ENCODE results near the gene C18orf32. TPM values are rescaled to one million over a fixed set of nuclear protein-coding genes. Genes with fewer than 3 reads are reported as not detected.

C18orf32 gene
- total RNA-seq, 6 experiments from 2014 or later = 24.8 to 41.1 (median 31.1) TPM

DNA sequence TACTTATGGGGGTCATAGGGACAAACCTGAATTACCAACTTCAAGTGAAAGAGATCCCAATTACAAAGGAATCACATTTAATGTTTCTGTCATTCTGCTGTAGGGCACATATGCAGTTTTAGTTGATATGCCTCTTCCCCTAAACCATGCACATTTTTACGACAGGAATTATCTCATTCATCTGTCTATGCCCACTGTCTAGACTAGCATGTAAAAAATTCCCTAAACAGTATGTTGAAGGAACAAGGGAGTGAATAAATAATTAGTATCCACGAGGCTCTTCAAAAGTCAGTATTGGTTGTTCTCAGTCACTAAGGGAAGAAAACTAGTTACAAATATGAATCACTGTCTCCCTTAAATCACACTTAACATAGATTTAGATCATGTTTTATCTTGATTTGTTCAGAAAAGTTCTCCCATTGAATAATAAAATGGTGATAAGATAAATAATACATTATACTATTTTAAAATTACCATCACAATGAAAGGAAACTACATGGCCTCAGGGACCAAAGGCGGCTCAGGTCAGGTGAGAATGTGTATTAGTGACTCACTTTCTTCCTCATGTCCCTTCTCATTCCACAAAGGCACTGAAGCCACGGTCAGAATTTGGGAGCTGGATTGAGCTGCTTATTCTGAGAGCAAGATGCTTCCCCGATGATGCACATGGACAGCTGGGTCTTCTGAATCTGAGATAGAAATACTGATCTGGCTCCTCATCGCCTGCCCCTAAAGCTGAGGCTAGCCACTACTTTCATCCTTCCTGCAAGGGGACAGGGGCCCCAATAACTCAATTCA, 55.7 kb downstream of the C18orf32 start:
- Histone ChIP-seq H3K4me3 (no peak overlapping the region), H3K9me3 (no peaks in the 10 kb centered on the region), H3K4me1 (no peaks in the 10 kb centered on the region), H3K36me3 (peaks cover 0 to 4% (median 0%) of the 10 kb centered on the region in 4 donors), H3K27me3 (no peaks in the 10 kb centered on the region), H3K27ac (no peak overlapping the region)
- no peak for DNase-seq
- intact Hi-C loops (cut with DNase I) = no loop called here
- TF ChIP-seq, protein P1, sequence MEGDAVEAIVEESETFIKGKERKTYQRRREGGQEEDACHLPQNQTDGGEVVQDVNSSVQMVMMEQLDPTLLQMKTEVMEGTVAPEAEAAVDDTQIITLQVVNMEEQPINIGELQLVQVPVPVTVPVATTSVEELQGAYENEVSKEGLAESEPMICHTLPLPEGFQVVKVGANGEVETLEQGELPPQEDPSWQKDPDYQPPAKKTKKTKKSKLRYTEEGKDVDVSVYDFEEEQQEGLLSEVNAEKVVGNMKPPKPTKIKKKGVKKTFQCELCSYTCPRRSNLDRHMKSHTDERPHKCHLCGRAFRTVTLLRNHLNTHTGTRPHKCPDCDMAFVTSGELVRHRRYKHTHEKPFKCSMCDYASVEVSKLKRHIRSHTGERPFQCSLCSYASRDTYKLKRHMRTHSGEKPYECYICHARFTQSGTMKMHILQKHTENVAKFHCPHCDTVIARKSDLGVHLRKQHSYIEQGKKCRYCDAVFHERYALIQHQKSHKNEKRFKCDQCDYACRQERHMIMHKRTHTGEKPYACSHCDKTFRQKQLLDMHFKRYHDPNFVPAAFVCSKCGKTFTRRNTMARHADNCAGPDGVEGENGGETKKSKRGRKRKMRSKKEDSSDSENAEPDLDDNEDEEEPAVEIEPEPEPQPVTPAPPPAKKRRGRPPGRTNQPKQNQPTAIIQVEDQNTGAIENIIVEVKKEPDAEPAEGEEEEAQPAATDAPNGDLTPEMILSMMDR (IDR thresholded peaks at IDR 0.05) = no peak
- no peak for TF ChIP-seq POLR2A (IDR thresholded peaks at IDR 0.05)
- no peak for ATAC-seq
- 92% methylated on average over 6 of the region's 6 CpGs for WGBS (ENCODE audit: insufficient coverage, low coverage, low lambda C conversion rate, missing lambda C conversion rate)

MicroRNAs within 50 kb of the gene (microRNA counts, 767-probe panel; counts per million panel counts)
- 237 counts per million for microRNA hsa-miR-1539

Small RNA genes lying within 50 kb of the gene (small RNA-seq; reads per million reads assigned to genes)
- gene SNORD58A = 0 reads per million in 2 experiments
- 0 reads per million in 2 experiments for gene SNORD58C

Other genes starting within 250 kb of the C18orf32 start
- 10 to 100 TPM; 19.0 to 31.1 (median 25.7) TPM for gene DYM, start 26.6 kb downstream of the C18orf32 start, total RNA-seq
- 100 to 1,000 TPM; 385 to 554 (median 483) TPM for gene RPL17, start 5.2 kb upstream of the C18orf32 start, total RNA-seq
- gene LIPG, start 74.8 kb upstream of the C18orf32 start, total RNA-seq = 100 to 1,000 TPM in 1 of 6 experiments, 10 to 100 TPM in 5; 35.0 to 120 (median 59.1) TPM

All from right lobe of liver (tissue), 6 donors.